GM04504 (cell line): ENCODE data around the gene PARD3.
"Not testable (repeated sequence)": the region's sequence is repeated elsewhere in the genome, so short reads cannot be mapped to it uniquely, and the experiment has no call there.

Experiments
- DNase-seq: peaks from one replicate; pipeline ENCODE4 v3.0.0-alpha.2; 2012; ENCODE audit warnings: low read depth

Gene PARD3

DNA sequence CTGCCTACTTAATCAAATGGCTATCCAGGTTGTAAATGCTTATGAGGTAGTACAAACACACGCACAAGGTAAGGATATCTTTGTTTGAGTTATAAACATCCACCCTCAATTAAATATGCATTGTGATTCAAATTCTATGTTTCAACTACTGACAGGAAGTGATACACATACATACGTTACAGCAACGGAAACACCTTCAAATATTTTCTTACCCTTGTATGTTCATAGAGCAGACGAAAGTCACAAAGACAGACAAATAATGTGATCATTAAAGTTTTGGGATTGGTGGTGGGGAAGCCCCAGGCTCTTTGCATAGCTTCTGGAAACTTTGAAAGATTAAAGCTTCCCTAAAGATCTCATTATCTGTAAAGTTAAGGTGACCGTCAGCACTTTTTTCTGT, 521.0 kb downstream of the PARD3 start:
- DNase-seq: no peak

DNA sequence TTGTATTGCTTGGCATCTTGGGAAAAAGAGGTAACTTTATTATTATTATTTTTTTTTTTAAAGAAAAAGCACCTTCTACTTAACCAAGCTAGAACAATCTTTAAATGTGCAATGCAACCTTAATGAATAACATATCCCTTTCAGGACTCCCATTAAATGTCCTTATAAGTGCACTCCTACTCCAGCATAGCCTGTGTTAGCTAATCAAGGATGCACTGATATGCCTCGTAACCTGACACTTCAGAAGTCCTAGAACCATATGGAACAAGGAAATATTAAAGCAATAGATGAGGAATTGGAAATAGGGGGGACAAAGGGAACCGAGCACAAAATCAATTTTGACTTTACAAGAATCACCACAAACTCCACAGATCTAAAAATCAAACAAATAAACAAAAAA, 522.4 kb downstream of the PARD3 start:
- DNase-seq: no peak

DNA sequence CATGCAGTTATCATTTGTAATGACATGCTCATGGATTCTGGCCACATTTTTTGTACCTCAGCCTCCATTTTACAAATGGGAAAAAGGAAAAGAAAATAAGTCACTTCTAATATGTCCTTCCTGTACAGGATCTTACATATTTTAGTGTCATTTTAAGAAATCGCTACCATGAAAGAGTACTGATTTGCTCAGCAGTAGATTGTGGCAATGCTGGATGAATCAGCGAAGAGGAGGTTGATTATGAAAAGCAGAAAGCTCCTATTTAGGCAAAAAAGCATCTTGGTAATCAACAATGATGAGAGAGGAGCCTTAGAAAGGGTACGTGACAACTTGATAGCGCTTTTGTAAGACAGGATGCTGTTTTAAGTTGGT, 522.9 kb downstream of the PARD3 start:
- DNase-seq: no peak

DNA sequence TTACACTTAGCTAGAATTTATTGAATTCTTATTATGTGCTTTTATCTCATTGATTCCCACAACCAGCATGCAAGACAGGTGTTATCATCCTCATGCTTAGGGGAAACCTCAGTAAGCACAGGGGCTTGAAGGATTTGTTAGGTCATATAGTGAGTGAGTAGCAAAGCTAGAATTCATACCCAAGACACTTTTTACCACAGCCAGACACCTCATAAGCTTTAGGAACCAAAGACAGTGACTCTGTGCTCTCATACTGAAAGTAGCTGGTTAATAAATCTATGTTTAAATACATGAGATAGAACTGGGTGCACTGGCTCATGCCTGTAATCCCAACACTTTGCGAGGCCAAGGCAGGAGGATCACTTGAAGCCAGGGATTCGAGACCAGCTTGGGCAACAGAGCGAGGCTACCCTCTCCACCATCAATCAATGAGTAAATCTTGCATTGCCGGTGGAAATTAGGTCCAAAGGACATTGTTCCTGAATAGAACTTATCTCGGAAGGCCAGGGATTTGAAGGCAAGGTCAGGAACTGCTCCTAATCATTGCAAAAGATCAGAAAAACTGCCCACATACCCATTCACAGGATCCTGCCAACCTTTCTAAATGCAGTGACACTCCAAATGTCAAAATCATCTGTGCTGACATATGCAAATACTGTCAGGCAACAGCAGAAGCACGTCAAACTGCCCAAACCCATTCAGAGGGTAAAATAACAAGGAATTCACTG, 523.5 kb downstream of the PARD3 start:
- DNase-seq: no peak

DNA sequence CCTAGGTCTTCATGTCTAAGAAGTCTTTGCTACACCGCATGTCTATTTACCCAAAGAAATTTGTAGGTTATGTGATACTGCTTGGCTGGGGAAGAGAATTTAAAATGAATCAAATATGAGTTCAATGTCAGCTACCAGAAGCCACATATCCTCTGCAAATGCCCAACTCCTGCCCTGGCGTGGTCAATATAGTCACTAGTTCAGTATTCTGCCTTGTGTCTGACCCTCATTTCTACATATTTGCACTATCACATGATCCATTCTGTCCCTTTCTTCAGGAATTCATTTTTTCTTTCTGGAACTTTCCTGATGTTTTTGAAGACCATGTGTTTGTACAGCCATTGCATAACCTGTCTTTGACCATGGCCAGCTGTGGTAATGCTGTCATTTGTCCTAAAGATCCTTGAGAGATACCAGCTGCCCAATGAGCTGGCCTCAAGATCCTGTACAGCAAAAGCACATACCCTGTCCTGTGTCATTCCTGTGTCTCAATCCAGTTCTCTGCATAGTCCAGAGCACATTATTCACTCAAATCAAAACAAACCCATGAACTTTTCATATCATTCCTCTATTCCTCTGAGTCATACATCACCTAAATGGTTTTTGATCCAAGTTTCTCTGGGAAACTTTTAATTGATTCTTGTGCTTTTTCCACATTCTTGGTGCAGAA, 524.5 kb downstream of the PARD3 start:
- peak; percentile 67 for DNase-seq

DNA sequence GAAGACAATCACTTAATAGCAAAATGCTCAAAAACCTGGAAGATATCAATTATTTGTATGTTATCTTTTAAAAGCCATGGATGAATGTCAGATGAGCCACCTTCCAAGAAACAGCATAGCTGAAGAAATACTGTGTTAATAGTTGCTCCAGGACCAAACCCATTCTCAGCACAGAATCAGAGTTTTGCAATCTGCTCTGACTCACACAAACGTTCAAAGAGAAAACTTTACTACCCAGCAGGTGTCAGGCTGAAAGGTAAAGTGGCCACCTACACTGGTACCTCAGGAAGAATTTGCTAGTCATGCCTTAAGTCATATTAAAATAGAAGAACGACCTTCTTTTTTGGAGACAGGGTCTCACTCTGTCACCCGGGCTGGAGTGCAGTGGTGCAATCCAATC, 526.5 kb downstream of the PARD3 start:
- no peak for DNase-seq

DNA sequence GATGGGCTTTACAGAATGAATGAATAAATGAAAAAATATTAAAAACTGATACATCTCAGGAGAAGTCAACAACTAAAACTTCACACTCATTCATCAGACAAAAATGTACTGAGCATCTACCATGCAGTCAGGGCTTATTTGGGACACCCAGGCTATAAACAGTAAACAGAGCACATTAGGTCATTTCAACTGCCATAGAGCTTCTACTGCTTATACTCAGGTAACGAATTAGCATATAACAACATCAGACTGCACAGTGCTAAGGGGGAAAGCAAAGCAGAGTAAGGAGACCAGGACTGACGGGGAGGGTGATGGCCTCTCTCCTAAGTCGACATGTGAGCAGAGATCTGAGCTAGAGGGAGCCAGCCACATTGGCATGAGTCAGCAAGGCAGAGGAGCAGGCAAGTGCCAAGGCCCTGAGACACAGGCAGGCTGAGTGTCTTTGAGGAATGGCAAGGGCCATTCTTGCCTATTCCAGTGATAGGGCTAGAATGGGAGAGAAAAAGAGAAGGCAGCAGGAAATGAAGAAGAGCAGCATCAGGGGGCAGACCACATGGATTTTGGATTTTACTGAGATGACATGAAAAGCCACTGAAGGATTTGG, 528.9 kb downstream of the PARD3 start:
- DNase-seq: no peak

DNA sequence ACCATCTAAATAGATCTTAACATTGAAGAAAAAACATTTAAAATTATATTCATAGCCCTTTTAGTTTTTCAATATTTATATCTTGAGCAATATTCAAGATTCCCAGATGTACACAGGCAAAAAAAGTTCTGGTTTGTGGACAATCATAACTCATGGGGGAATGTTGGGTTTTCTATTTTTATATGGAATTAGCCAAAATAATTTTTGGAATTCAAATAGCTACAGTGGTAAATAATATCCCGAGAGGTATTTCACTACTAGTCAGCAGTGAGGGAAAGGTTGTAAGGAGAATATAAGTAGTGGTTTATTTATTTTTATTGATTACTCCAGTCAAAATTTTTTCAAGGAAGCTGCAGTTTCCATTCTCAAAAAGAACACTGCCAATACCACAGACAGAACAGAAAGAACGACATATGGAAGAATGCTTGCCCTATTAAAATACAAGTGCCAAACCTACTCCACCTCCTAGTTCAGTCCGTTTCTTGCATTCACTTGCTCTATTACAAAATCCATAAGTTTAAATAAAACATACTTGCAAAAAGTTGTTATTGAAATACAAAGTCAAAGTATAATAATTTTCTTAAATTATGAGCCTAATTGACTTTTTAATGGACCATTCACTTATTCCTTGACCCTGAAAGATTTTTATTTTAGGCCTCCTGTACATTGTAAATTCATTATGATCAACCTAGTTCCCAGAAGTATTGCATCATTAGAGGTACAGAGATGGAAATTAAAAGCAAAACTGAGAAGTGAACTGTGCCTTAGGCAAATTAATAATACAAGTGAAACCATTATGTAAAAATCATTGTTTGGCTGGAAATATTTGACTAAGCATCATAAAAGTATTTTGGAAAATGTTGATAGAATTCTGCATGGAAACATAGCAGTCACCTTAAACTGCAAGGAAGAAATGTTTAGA, 533.2 kb downstream of the PARD3 start:
- DNase-seq: no peak

DNA sequence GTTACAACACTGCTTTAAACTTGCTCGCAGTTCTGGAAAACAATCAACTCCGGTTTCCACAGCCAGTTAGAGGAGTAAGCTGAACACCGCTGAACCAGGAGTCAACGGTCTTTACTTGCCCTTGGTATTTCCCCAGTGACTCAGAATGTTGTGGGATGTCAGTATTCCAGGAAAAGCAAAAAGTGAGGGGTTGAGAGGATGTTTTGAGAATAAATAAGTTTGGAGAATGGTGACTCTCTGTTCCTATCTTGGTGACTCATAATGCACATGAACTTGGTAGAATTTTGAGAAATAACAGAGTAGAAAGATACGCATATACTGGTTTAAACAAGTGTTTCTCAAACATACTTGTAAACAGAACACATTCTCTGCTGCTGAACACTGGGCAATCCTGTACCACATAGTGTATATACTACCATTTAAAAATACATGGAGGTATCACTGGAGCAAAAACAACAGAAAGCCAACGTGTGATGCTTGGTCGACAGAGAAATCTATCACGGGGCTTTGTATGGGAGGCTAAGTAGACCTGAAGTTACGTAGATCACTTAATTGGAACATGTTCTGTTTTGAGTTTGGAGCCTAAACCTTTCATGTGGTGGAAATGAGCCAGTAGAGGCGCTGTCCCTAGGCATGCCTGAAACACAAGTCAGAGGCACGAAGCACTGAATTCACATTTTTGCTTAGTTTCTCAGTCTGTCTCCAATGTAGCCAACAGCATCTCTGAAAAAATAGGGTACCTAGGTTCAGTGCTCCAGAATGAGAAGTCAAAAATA, 534.3 kb downstream of the PARD3 start:
- peak; percentile 92 for DNase-seq

DNA sequence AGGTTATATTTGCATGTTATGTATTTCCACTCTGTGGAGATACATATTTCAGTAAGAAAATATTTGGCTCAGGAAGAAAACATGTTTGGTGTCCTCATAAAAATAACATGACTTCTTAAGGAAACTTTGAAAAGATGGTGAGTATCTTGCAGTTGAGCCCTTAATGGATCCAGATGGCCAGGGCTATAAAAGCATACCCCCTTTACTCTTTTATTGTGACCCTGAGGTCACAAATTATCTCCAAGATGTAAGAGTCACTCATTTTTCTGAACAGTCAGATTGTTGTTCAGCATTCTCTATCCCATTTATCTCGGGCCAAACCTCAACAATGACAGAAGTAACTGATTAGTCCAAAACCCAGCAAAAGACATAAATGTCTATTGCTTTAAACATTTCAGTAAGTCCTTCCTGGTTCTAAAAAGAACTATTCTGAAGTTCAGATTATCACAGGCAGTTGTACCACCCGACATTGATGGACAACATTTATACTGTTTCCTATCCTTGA, 539.4 kb downstream of the PARD3 start:
- DNase-seq: no peak

DNA sequence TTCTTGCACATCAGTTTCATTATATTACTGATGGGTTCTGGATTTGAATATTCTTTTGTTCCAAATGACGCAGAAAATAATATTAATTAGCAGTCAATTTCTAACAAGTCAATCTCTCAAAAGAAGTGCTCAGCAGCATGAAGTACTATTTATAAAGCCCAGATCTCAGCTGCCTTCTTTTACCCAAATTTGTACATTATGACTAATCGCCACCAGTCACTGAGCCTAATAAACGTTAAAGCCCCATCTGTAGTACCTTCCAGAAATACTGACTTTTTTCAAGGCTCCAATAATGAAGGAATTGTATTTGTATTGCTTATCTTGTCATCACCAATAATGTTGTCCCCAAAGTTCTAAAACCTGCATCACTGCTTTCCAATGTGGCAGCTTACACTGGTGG, 540.2 kb downstream of the PARD3 start:
- DNase-seq: no peak

DNA sequence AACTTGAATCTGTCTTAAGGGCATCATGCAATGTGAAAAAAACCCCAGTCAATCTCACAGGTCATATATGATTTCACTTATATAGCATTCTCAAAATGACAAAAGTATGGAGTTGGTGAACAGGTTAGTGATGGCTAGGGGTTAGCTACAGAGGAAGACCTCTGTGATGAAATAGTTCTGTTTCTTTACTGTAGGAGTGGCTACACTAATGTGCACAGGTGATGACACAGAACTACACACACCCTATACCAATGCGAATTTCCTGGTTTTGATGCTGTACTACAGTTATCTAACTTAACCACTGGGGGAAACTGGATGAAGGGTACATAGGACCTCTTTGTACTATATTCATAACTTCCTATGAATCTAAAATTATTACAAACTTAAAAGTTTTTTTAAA, 541.8 kb downstream of the PARD3 start:
- DNase-seq: no peak

DNA sequence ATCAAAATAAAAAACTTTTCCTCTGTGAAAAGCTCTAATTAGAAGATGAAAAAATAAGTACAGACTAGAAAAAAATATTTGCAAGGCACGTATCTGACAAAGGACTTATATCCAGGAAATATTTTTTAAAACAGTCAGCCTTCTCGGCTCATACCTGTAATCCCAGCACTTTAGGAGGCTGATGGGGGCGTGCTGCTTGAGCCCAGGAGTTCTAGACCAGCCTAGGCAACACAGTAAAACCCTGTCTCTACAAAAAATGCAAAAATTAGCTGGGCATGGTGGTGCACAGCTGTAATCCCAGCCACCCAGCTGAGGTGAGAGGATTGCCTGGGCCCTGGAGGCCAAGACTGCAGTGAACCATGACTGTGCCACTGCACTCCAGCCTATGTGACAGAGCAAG, 542.8 kb downstream of the PARD3 start:
- DNase-seq: no peak

DNA sequence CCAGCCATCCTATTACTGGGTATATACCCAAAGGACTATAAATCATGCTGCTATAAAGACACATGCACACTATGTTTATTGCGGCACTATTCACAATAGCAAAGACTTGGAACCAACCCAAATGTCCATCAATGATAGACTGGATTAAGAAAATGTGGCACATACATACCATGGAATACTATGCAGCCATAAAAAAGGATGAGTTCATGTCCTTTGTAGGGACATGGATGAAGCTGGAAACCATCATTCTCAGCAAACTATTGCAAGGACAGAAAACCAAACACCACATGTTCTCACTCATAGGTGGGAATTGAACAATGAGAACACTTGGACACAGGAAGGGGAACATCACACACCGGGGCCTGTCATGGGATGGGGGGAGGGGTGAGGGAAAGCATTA, 546.7 kb downstream of the PARD3 start:
- not testable (repeated sequence) for DNase-seq

DNA sequence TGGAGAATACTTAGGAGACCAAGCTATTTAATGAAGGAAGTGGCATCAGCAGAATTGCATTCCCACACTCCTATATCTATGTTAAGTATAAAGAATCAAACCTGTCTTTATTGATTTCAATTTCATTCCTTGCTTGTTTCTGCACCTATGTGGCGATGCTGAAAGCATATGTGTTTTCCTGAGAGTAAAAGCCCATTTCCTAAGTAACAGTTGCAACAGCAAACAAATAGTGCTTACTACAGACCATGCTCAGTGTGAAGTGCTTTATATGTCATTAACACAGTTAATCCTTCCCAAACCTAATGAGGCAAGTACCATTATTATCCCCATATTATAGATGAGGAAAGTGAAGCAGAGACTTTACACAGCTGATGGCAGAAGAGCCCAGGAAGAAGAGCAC, 552.1 kb downstream of the PARD3 start:
- no peak for DNase-seq

DNA sequence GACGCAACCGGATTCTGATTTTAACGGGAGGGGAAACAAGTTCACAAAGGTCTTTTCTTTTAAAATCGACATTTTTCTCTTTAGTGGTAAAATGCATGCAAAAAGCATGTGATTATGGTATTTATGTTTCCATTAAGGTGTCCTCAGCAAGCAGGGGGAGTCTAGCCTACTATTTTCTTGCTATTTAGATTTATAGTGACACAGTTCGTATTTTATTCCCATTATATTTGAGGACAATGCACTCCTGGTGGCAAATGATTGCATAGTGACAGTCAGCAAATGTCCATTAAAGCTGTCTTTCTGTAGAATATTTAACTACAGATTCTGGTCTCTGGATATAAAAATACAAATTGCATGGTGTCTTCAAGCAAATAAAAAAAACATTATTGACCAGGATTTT, 554.2 kb downstream of the PARD3 start:
- no peak for DNase-seq

DNA sequence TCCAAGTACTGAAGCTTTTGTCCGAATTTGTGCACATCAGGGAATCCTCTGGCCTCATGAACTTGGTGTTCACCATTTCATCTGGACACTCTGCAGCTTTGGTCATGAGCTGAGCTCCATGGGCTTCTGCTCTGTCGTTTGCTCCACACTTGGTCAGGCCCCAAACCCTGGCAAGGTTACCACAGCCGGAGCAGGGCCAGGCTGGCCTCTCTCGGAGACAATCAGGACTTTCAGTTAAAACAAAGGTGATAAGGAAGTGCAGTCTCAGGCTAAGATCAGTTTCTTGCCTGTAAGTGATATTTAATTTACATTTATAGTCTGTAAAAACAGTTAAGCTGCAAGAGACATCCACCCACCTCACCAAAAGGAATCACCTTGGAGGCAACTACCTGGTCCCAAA, 558.9 kb downstream of the PARD3 start:
- DNase-seq: no peak

DNA sequence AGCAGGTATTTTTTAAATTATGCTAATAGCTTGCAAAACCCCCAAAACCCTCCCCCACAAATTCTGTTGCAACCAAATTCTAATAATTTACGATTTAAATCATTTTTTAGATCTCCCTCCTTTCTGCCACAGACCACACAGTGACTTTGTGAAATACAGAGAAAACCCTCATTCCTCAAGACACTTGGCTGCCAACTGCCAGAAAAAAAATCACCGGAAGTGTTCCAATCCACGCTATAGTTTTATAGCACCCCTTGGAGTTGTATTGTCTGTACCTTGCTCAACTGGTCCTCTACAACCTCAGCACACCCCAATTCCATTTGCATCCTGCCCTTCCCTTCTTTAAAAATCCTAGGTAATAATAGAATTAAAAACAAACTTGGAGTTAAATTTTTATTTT, 560.1 kb downstream of the PARD3 start:
- no peak for DNase-seq

DNA sequence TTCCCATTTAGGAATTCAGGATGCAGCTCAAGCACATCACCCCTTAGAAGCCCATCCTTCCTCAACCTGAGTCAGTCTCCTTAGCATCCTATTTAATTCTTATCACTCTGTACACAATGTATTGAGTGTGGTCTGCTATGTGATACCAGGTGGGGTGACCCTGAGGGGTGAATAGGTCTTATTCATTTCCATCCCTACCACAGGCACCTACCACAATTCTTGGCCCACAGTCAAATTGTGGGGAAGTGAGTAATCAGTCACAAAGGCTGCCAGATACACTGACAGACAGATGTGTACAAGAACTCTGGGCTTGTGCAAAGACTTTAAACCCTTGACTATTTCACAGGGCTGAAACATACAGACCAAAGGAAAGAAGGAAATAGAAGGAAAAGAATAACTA, 560.5 kb downstream of the PARD3 start:
- peak; percentile 27 for DNase-seq

DNA sequence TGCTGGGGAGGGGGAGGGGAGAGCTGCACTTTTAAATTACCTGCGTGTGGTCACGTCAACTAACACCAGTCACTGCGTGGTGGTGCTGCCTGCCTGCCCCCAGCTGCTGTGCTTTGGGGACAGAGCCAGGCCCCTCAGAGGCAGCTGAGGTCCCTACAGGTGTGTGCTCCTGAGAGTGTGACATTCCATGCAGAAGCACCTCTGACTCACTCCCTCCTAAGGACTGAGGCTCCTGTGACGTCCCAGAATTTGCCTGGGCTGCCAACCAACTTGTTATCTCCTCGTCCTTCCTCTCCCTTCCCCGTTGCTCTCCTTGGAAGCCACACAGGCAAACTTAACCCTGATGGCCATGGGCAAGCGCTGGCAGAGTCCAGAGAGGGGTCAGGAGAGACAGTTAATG, 563.0 kb downstream of the PARD3 start:
- no peak for DNase-seq

DNA sequence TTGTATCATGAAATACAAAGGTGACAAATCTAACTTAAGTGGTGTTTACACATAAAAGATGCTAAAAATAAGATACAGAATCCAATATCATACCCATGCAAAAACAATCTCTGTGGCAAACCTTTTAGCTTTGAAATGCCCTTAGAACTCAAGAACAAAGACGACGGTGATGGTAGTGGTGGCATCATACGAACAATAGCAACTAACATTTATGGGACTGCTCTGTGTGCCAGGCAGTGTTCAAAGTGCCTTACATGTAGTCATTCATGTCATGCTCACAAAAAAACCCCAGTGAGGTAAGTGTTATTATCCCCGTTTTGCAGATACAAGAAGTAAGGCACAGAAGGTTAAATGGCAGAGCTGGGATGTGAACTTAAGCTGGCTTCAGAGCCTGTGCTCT, 563.9 kb downstream of the PARD3 start:
- no peak for DNase-seq

DNA sequence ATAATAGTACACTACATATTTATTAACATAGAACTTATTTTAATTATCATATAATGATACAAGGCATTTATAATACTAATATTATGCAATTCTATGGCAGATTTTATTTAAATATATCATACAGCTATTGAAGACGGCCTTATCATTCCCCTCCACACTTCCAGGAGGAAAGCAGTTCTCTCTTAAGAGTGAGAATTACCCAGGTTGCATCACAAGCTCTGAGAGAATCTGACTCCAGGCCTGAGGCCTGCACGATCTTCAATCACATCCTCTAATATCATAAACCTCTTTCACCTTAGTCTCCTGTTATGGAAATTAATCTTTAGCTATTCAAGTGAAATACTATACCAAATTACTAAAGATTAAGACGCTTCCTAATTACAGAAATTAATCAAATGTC, 564.4 kb downstream of the PARD3 start:
- no peak for DNase-seq
